Memory B cell (primary cell): ENCODE data around the gene PRKAG2.

Experiments
- ATAC-seq: fragments of 150-1000 bp; cut with Tn5 transposase; 2 replicates; pipeline ENCODE4 v1.10.0; 2021; ENCODE audit warnings: low read depth, mild to moderate bottlenecking, moderate library complexity
- DNase-seq, 2 donors: peaks; one replicate each; pipeline ENCODE4 v3.0.0; 2022; ENCODE audit warnings: low spot score in 2 of 2
- H3K27ac Mint-ChIP-seq: one replicate; pipeline ENCODE4 v1.8.0; 2022; ENCODE audit warnings: mild to moderate bottlenecking, moderate library complexity, mixed read lengths
- H3K27me3 Mint-ChIP-seq: one replicate; pipeline ENCODE4 v1.8.0; 2022; ENCODE audit warnings: mixed read lengths
- H3K36me3 Mint-ChIP-seq: one replicate; pipeline ENCODE4 v1.8.0; 2022; ENCODE audit warnings: mild to moderate bottlenecking, mixed read lengths
- H3K4me1 Mint-ChIP-seq: one replicate; pipeline ENCODE4 v1.8.0; 2022; ENCODE audit warnings: mixed read lengths
- H3K4me3 Mint-ChIP-seq: one replicate; pipeline ENCODE4 v1.8.0; 2022; ENCODE audit warnings: mild to moderate bottlenecking, moderate library complexity, mixed read lengths
- H3K9me3 Mint-ChIP-seq: one replicate; pipeline ENCODE4 v1.8.0; 2022; ENCODE audit warnings: mixed read lengths

PRKAG2 gene

GRCh38 chr7:151688236-151688780 lies 188.6 kb downstream of the PRKAG2 start:
- ATAC-seq (no peak), DNase-seq (no peak)
- Mint-ChIP-seq H3K36me3 (peaks cover 3% of the 10 kb centered on the region), H3K27me3 (no peaks in the 10 kb centered on the region), H3K9me3 (no peaks in the 10 kb centered on the region), H3K27ac (no peak overlapping the region), H3K4me1 (no peaks in the 10 kb centered on the region), H3K4me3 (no peak overlapping the region)

GRCh38 chr7:151687523-151688235 lies 189.2 kb downstream of the PRKAG2 start:
- peaks cover 3% of the 10 kb centered on the region for H3K36me3 Mint-ChIP-seq
- H3K27ac Mint-ChIP-seq, result no peak overlapping the region
- no peak overlapping the region for H3K4me3 Mint-ChIP-seq

GRCh38 chr7:151686826-151687225 lies 190.1 kb downstream of the PRKAG2 start:
- Mint-ChIP-seq H3K27me3 (no peaks in the 10 kb centered on the region), H3K27ac (no peak overlapping the region), H3K36me3 (peaks cover 4% of the 10 kb centered on the region), H3K4me3 (no peak overlapping the region), H3K9me3 (no peaks in the 10 kb centered on the region), H3K4me1 (peaks cover 4% of the 10 kb centered on the region)
- ATAC-seq (no peak), DNase-seq (no peak)

More at GRCh38 chr7:151687523-151688235, 189.2 kb downstream of the PRKAG2 start:
- H3K9me3 Mint-ChIP-seq, result no peaks in the 10 kb centered on the region
- peaks cover 2% of the 10 kb centered on the region for H3K4me1 Mint-ChIP-seq
- no peaks in the 10 kb centered on the region for H3K27me3 Mint-ChIP-seq
- DNase-seq (no peak), ATAC-seq (no peak)

- Mint-ChIP-seq H3K27ac (no peak overlapping the region), H3K36me3 (peaks cover 7% of the 10 kb centered on the region), H3K4me1 (peaks cover 7% of the 10 kb centered on the region), H3K27me3 (no peaks in the 10 kb centered on the region), H3K4me3 (no peak overlapping the region), H3K9me3 (no peaks in the 10 kb centered on the region)
- DNase-seq (no peak), ATAC-seq (no peak)
Observed at GRCh38 chr7:151686016-151686766, 190.7 kb downstream of the PRKAG2 start.

- Mint-ChIP-seq H3K9me3 (no peaks in the 10 kb centered on the region), H3K27me3 (no peaks in the 10 kb centered on the region), H3K4me3 (no peak overlapping the region), H3K4me1 (peaks cover 10% of the 10 kb centered on the region), H3K36me3 (peaks cover 7% of the 10 kb centered on the region), H3K27ac (no peak overlapping the region)
- DNase-seq (no peak), ATAC-seq (no peak)
Observed at GRCh38 chr7:151684408-151685175, 192.3 kb downstream of the PRKAG2 start.

- ATAC-seq, result no peak
- Mint-ChIP-seq H3K9me3 (no peaks in the 10 kb centered on the region), H3K27ac (peak overlapping the region; percentile 35), H3K4me1 (peaks cover 10% of the 10 kb centered on the region), H3K4me3 (no peak overlapping the region), H3K36me3 (peaks cover 4% of the 10 kb centered on the region), H3K27me3 (no peaks in the 10 kb centered on the region)
- no peak for DNase-seq
Observed at GRCh38 chr7:151683615-151684407, 193.1 kb downstream of the PRKAG2 start.

- DNase-seq (no peak), ATAC-seq (no peak)
- H3K27ac Mint-ChIP-seq, result peak overlapping the region; percentile 35
- peaks cover 13% of the 10 kb centered on the region for H3K4me1 Mint-ChIP-seq
- H3K27me3 Mint-ChIP-seq, result no peaks in the 10 kb centered on the region
- H3K4me3 Mint-ChIP-seq, result no peak overlapping the region
- H3K36me3 Mint-ChIP-seq, result peaks cover 6% of the 10 kb centered on the region
- H3K9me3 Mint-ChIP-seq, result no peaks in the 10 kb centered on the region
Observed at GRCh38 chr7:151682831-151683614, 193.9 kb downstream of the PRKAG2 start.

GRCh38 chr7:151681726-151682125 lies 195.2 kb downstream of the PRKAG2 start:
- no peaks in the 10 kb centered on the region for H3K9me3 Mint-ChIP-seq
- H3K4me1 Mint-ChIP-seq, result peaks cover 18% of the 10 kb centered on the region
- peaks cover 7% of the 10 kb centered on the region for H3K36me3 Mint-ChIP-seq
- no peaks in the 10 kb centered on the region for H3K27me3 Mint-ChIP-seq
- ATAC-seq, result no peak
- DNase-seq, result no peak
- H3K4me3 Mint-ChIP-seq, result no peak overlapping the region
- H3K27ac Mint-ChIP-seq, result no peak overlapping the region

GRCh38 chr7:151680810-151681209 lies 196.1 kb downstream of the PRKAG2 start:
- ATAC-seq (no peak), DNase-seq (no peak)
- H3K4me3 Mint-ChIP-seq, result no peak overlapping the region
- no peak overlapping the region for H3K27ac Mint-ChIP-seq
- H3K27me3 Mint-ChIP-seq, result no peaks in the 10 kb centered on the region
- H3K4me1 Mint-ChIP-seq, result peaks cover 18% of the 10 kb centered on the region
- H3K36me3 Mint-ChIP-seq, result peaks cover 7% of the 10 kb centered on the region
- H3K9me3 Mint-ChIP-seq, result no peaks in the 10 kb centered on the region

- Mint-ChIP-seq H3K27me3 (no peaks in the 10 kb centered on the region), H3K27ac (no peak overlapping the region), H3K4me1 (peaks cover 20% of the 10 kb centered on the region), H3K36me3 (peaks cover 13% of the 10 kb centered on the region), H3K9me3 (no peaks in the 10 kb centered on the region), H3K4me3 (no peak overlapping the region)
- ATAC-seq (no peak), DNase-seq (no peak)
Observed at GRCh38 chr7:151679881-151680612, 196.9 kb downstream of the PRKAG2 start.

GRCh38 chr7:151679071-151679708 lies 197.7 kb downstream of the PRKAG2 start:
- no peak for DNase-seq
- Mint-ChIP-seq H3K4me3 (no peak overlapping the region), H3K36me3 (peaks cover 18% of the 10 kb centered on the region), H3K4me1 (peaks cover 20% of the 10 kb centered on the region), H3K27me3 (no peaks in the 10 kb centered on the region), H3K27ac (no peak overlapping the region), H3K9me3 (no peaks in the 10 kb centered on the region)
- no peak for ATAC-seq

GRCh38 chr7:151678227-151678604 lies 198.7 kb downstream of the PRKAG2 start:
- Mint-ChIP-seq H3K36me3 (peaks cover 25% of the 10 kb centered on the region), H3K27ac (peak overlapping the region; percentile 18)
- no peak for DNase-seq

More at GRCh38 chr7:151678227-151678604, 198.7 kb downstream of the PRKAG2 start:
- Mint-ChIP-seq H3K4me3 (no peak overlapping the region), H3K27me3 (no peaks in the 10 kb centered on the region), H3K4me1 (peaks cover 20% of the 10 kb centered on the region), H3K9me3 (no peaks in the 10 kb centered on the region)
- ATAC-seq, result no peak
